Hepatic stellate cell (primary cell): Measurements from ENCODE around the gene TAF4.

Source experiments
- DNase-seq: peaks from one replicate; pipeline ENCODE4 v3.0.0; 2011; ENCODE audit warnings: low spot score

TAF4 gene

GRCh38 chr20:62021793-62022385 is 43.8 kb downstream of the TAF4 start:
- no peak for DNase-seq

- no peak for DNase-seq
Measured at GRCh38 chr20:62020935-62021701, 44.6 kb downstream of the TAF4 start.

- no peak for DNase-seq
Measured at GRCh38 chr20:62019881-62020492, 45.7 kb downstream of the TAF4 start.

- no peak for DNase-seq
Measured at GRCh38 chr20:62019144-62019805, 46.4 kb downstream of the TAF4 start.

GRCh38 chr20:62018437-62019143 is 47.1 kb downstream of the TAF4 start:
- DNase-seq = no peak

- DNase-seq = no peak
Measured at GRCh38 chr20:62015540-62016288, 50.0 kb downstream of the TAF4 start.

GRCh38 chr20:62014889-62015537 is 50.7 kb downstream of the TAF4 start:
- DNase-seq = no peak

GRCh38 chr20:62014488-62014775 is 51.2 kb downstream of the TAF4 start:
- DNase-seq = no peak

- no peak for DNase-seq
Measured at GRCh38 chr20:62012631-62013030, 53.0 kb downstream of the TAF4 start.

GRCh38 chr20:62011938-62012534 is 53.6 kb downstream of the TAF4 start:
- no peak for DNase-seq

- no peak for DNase-seq
Measured at GRCh38 chr20:62011403-62011790, 54.3 kb downstream of the TAF4 start.

- peak; percentile 87 for DNase-seq
Measured at GRCh38 chr20:62010551-62011402, 54.9 kb downstream of the TAF4 start.

GRCh38 chr20:62009869-62010445 is 55.7 kb downstream of the TAF4 start:
- DNase-seq = no peak

GRCh38 chr20:62009322-62009721 is 56.4 kb downstream of the TAF4 start:
- no peak for DNase-seq

GRCh38 chr20:62008643-62009183 is 57.0 kb downstream of the TAF4 start:
- no peak for DNase-seq

GRCh38 chr20:62007127-62007647 is 58.5 kb downstream of the TAF4 start:
- DNase-seq = no peak

- DNase-seq = no peak
Measured at GRCh38 chr20:62006482-62006881, 59.2 kb downstream of the TAF4 start.

- DNase-seq = no peak
Measured at GRCh38 chr20:62004614-62005013, 61.1 kb downstream of the TAF4 start.
